GM19467 (cell line): Measurements from ENCODE around the gene CDHR1.
"Not testable (repeated sequence)": the region's sequence is repeated elsewhere in the genome, so short reads cannot be mapped to it uniquely, and the experiment has no call there.

Experiments
- ATAC-seq: cut with Tn5 transposase; IDR thresholded peaks from one replicate; pipeline ENCODE4 v1.9.1; 2021; ENCODE audit warnings: mild to moderate bottlenecking, moderate library complexity; ENCODE audit not compliant: unreplicated experiment

Gene CDHR1

GRCh38 chr10:84173501-84173929, 20.8 kb upstream of the CDHR1 start, which contains the start of gene GPR15LG:
TSS of gene GPR15LG (plus strand) at chr10:84173801. CDS start at chr10:84173852, 51 bp downstream.
- ATAC-seq: peak; percentile 38

- no peak for ATAC-seq
Observed at GRCh38 chr10:84175436-84175835, 18.9 kb upstream of the CDHR1 start.

- ATAC-seq: no peak
Observed at GRCh38 chr10:84176351-84176750, 18.0 kb upstream of the CDHR1 start.

GRCh38 chr10:84176836-84177474, 17.4 kb upstream of the CDHR1 start:
- no peak for ATAC-seq

- peak; percentile 41 for ATAC-seq
Observed at GRCh38 chr10:84177541-84178141, 16.7 kb upstream of the CDHR1 start.

- no peak for ATAC-seq
Observed at GRCh38 chr10:84178160-84178609, 16.2 kb upstream of the CDHR1 start.

GRCh38 chr10:84179059-84179710, 15.2 kb upstream of the CDHR1 start:
- peak; percentile 86 for ATAC-seq

- not testable (repeated sequence) for ATAC-seq
Observed at GRCh38 chr10:84180386-84180785, 14.0 kb upstream of the CDHR1 start.

- ATAC-seq: no peak
Observed at GRCh38 chr10:84181631-84182030, 12.7 kb upstream of the CDHR1 start.

GRCh38 chr10:84184517-84184916, 9.8 kb upstream of the CDHR1 start:
- no peak for ATAC-seq

- ATAC-seq: no peak
Observed at GRCh38 chr10:84185526-84186175, 8.7 kb upstream of the CDHR1 start.

GRCh38 chr10:84188815-84189214, 5.5 kb upstream of the CDHR1 start:
- ATAC-seq: no peak

- ATAC-seq: no peak
Observed at GRCh38 chr10:84190621-84191020, 3.7 kb upstream of the CDHR1 start.

- ATAC-seq: no peak
Observed at GRCh38 chr10:84191106-84191505, 3.2 kb upstream of the CDHR1 start.

- no peak for ATAC-seq
Observed at GRCh38 chr10:84193327-84193726, 1.0 kb upstream of the CDHR1 start.

- ATAC-seq: no peak
Observed at GRCh38 chr10:84193846-84194423, 402 bp upstream of the CDHR1 start.

GRCh38 chr10:84195044-84195830, 900 bp downstream of the CDHR1 start:
- no peak for ATAC-seq

GRCh38 chr10:84196083-84196482, 1.7 kb downstream of the CDHR1 start:
- ATAC-seq: no peak

GRCh38 chr10:84196941-84197340, 2.6 kb downstream of the CDHR1 start:
- no peak for ATAC-seq

- no peak for ATAC-seq
Observed at GRCh38 chr10:84197643-84198042, 3.3 kb downstream of the CDHR1 start.
